ENCODE data around the gene ZNF57. TPM values are rescaled to one million over a fixed set of nuclear protein-coding genes. Genes with fewer than 3 reads are reported as not detected.
A peak's percentile ranks its signal among the peaks of the same experiment; 100 is the strongest.

Gene ZNF57
- total and polyA plus RNA-seq, 2 donors (not counting 1 experiment from before 2014, with no cell fraction given) = 2.8 to 5.3 TPM

DNA sequence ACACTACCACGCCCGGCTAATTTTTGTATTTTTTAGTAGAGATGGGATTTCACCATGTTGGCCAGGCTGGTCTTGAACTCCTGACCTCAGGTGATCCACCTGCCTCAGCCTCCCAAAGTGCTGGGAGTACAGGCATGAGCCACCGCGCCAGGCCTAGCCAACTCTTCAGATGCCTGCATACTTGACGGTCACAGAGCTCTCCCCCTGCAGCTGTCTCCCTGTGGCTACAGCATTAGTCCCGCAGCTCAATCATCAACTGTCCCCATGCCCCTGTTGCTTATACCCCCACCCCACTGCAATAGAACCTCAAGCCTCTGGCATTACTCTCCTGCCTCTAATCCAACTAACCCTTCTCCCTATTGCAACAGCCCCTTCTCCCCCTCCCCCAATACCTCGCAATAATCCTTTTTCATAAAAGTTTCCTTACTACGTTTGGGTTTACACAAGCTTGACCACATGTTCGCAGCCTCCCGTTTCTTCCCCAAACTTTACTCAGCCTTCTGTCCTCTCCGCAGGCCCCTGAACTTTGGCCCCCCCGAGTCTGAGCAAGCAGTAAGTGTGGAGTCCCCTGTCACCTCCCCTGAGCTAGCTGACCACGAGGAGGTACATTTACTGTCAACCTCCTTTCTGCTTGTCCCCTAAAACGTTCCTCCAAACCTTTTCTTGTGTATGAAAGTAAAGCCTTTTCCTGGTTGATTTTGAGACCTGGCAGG is 42.4 kb downstream of the ZNF57 start:
- Histone ChIP-seq H3K4me1 (ENCODE audit: control insufficient read depth, extremely low read depth, insufficient read depth, low read length) (peaks cover 3% of the 10 kb centered on the region), H3K9ac (ENCODE audit: insufficient read depth, low read length) (no peak overlapping the region), H3K4me3 (replicated peaks in 1 of 4; ENCODE audit: control extremely low read depth in 1 of 4, insufficient read depth in 1 of 4, low read depth in 3 of 4, low read length in 4 of 4) (no peak overlapping the region), H3K9me3 (ENCODE audit: control insufficient read depth, insufficient read depth, low read depth, low read length) (no peaks in the 10 kb centered on the region), H3K79me2 (ENCODE audit: control insufficient read depth, insufficient read depth, low read length) (no peaks in the 10 kb centered on the region), H3K4me2 (ENCODE audit: extremely low read depth, insufficient read depth, low read length) (no peak overlapping the region), H4K20me1 (ENCODE audit: control insufficient read depth, extremely low read depth, insufficient read depth, low read length) (no peaks in the 10 kb centered on the region), H3K27me3 (ENCODE audit: control insufficient read depth, insufficient read depth, low read length) (no peaks in the 10 kb centered on the region), H2AFZ (ENCODE audit: low read length) (no peak overlapping the region), H3K27ac (ENCODE audit: insufficient read depth, low read length) (no peak overlapping the region), H3K36me3 (ENCODE audit: control insufficient read depth, insufficient read depth, low read length) (peaks cover 2% of the 10 kb centered on the region)
- DNase-seq (ENCODE audit: low read depth in 2 of 2) = no peak
- TF ChIP-seq CTCF (conservative IDR thresholded peaks at IDR 0.05 in 1 of 2, IDR thresholded peaks at IDR 0.05 in 1 of 2; ENCODE audit: low read depth in 1 of 2, low read length in 2 of 2) = no peak
- no peak for TF ChIP-seq EZH2 (IDR thresholded peaks at IDR 0.05; ENCODE audit: low read length, missing control alignments)

DNA sequence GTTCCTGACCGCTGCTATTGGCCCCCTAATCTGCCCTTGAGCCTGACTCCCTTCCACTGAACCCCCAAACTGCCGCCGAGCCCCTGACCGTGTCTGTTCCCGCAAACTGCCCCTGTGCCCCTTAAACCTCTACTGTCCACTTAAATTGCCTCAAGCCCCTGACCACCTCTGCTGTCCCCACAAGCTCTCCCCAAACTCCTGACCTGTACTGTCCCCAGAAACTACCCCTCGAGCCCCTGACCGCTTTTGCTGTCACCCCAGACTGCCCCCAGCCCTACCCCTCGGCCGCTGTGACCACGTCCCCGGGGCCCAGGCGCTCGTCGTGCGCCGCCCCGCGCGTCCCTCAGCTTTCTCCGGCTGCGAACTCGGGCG is 43.7 kb downstream of the ZNF57 start:
- no peak for TF ChIP-seq CTCF (conservative IDR thresholded peaks at IDR 0.05 in 1 of 2, IDR thresholded peaks at IDR 0.05 in 1 of 2; ENCODE audit: low read depth in 1 of 2, low read length in 2 of 2)
- no peak for TF ChIP-seq EZH2 (IDR thresholded peaks at IDR 0.05; ENCODE audit: low read length, missing control alignments)
- H3K36me3 ChIP-seq (ENCODE audit: control insufficient read depth, insufficient read depth, low read length) = peaks cover under 1% of the 10 kb centered on the region
- H2AFZ ChIP-seq (ENCODE audit: low read length) = peak overlapping the region; percentile 81
- no peaks in the 10 kb centered on the region for H4K20me1 ChIP-seq (ENCODE audit: control insufficient read depth, extremely low read depth, insufficient read depth, low read length)
- peak overlapping the region; percentile 71 to 96 (median 94) for H3K4me3 ChIP-seq (replicated peaks in 1 of 4; ENCODE audit: control extremely low read depth in 1 of 4, insufficient read depth in 1 of 4, low read depth in 3 of 4, low read length in 4 of 4)
- H3K9me3 ChIP-seq (ENCODE audit: control insufficient read depth, insufficient read depth, low read depth, low read length) = no peaks in the 10 kb centered on the region
- peak overlapping the region; percentile 59 for H3K27ac ChIP-seq (ENCODE audit: insufficient read depth, low read length)
- H3K4me2 ChIP-seq (ENCODE audit: extremely low read depth, insufficient read depth, low read length) = peak overlapping the region; percentile 84
- DNase-seq (ENCODE audit: low read depth in 2 of 2) = no peak
- peaks cover 4% of the 10 kb centered on the region for H3K79me2 ChIP-seq (ENCODE audit: control insufficient read depth, insufficient read depth, low read length)
- H3K9ac ChIP-seq (ENCODE audit: insufficient read depth, low read length) = peak overlapping the region; percentile 79
- no peaks in the 10 kb centered on the region for H3K27me3 ChIP-seq (ENCODE audit: control insufficient read depth, insufficient read depth, low read length)
- H3K4me1 ChIP-seq (ENCODE audit: control insufficient read depth, extremely low read depth, insufficient read depth, low read length) = peaks cover 4% of the 10 kb centered on the region

DNA sequence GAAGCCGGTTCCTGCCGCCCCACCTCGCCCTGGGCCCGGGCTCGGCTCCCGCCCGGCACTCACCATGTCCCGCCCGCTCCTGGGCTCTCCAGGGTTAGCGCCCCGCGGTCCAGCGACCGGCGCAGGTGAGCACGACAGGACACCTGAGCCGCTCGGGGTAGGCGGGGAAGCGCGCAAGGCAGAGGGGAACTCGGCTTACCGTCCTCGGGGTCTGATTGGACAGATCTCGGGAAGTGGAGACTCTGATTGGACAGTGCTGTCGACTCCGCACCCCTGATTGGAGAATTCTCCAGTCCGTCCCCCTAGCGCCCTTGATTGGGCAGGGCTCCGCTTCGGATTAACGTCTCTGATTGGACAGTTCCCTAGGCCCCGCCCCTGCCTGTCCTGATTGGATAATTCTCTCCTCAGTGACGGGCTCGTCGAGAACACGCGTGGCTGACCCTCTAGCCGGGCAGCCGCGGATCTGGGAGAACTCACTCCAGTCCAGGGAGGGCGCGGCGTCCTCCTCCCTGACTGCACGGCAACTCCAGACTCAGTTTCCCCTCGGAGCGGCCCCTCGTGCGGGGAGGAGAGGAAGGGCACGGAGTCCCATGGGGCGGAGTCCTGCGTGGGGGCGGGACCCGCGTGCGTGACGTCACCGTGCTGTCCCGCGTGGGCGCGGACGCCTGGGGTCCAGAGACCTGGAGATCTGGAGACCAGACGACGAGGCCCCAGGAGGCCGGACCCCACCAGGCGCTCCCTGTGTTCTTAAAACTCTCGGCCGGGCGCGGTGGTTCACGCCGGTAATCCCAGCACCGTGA is 44.2 kb downstream of the ZNF57 start, which contains the start of gene ZNF77:
Gene ZNF77 (minus strand): TSS at position 197 of the 800 bp plus-strand sequence. CDS start 131 bp downstream, at position 66.
- H4K20me1 ChIP-seq (ENCODE audit: control insufficient read depth, extremely low read depth, insufficient read depth, low read length) = no peaks in the 10 kb centered on the region
- DNase-seq (ENCODE audit: low read depth in 2 of 2) = peak; percentile 99
- H2AFZ ChIP-seq (ENCODE audit: low read length) = peak within 1 kb of the TSS; percentile 95
- H3K4me2 ChIP-seq (ENCODE audit: extremely low read depth, insufficient read depth, low read length) = peak within 1 kb of the TSS; percentile 84
- H3K79me2 ChIP-seq (ENCODE audit: control insufficient read depth, insufficient read depth, low read length) = peaks cover 10% of the 10 kb centered on the region
- no peaks in the 10 kb centered on the region for H3K9me3 ChIP-seq (ENCODE audit: control insufficient read depth, insufficient read depth, low read depth, low read length)
- H3K27ac ChIP-seq (ENCODE audit: insufficient read depth, low read length) = peak within 1 kb of the TSS; percentile 95
- H3K9ac ChIP-seq (ENCODE audit: insufficient read depth, low read length) = peak within 1 kb of the TSS; percentile 94
- TF ChIP-seq EZH2 (IDR thresholded peaks at IDR 0.05; ENCODE audit: low read length, missing control alignments) (no peak), CTCF (conservative IDR thresholded peaks at IDR 0.05 in 1 of 2, IDR thresholded peaks at IDR 0.05 in 1 of 2; ENCODE audit: low read depth in 1 of 2, low read length in 2 of 2) (no peak)
- peak within 1 kb of the TSS; percentile 71 to 96 (median 94) for H3K4me3 ChIP-seq (replicated peaks in 1 of 4; ENCODE audit: control extremely low read depth in 1 of 4, insufficient read depth in 1 of 4, low read depth in 3 of 4, low read length in 4 of 4)
- peaks cover 7% of the 10 kb centered on the region for H3K4me1 ChIP-seq (ENCODE audit: control insufficient read depth, extremely low read depth, insufficient read depth, low read length)
- no peaks in the 10 kb centered on the region for H3K36me3 ChIP-seq (ENCODE audit: control insufficient read depth, insufficient read depth, low read length)
- no peaks in the 10 kb centered on the region for H3K27me3 ChIP-seq (ENCODE audit: control insufficient read depth, insufficient read depth, low read length)

Measured in fibroblast of lung (primary cell).